DMS114 treated with DMSO at 0.1 percent for 48 hours (cell line): ENCODE results near the gene SMC6.

Experiments
- DNase-seq: peaks from one replicate; lab custom pipeline; 2025; ENCODE audit not compliant: unreplicated experiment; lab: John Stamatoyannopoulos, UW

SMC6 gene

GRCh38 chr2:17719562-17720371 lies 33.8 kb downstream of the SMC6 start:
- peak; percentile 13 for DNase-seq

GRCh38 chr2:17718689-17719088 lies 34.9 kb downstream of the SMC6 start:
- no peak for DNase-seq

GRCh38 chr2:17717666-17718065 lies 35.9 kb downstream of the SMC6 start:
- DNase-seq: no peak

- DNase-seq: no peak
Measured at GRCh38 chr2:17713291-17713690, 40.3 kb downstream of the SMC6 start.

GRCh38 chr2:17710547-17711248 lies 42.9 kb downstream of the SMC6 start:
- DNase-seq: no peak

- DNase-seq: no peak
Measured at GRCh38 chr2:17709897-17710296, 43.7 kb downstream of the SMC6 start.

- DNase-seq: no peak
Measured at GRCh38 chr2:17708501-17708900, 45.1 kb downstream of the SMC6 start.

GRCh38 chr2:17706845-17707244 lies 46.8 kb downstream of the SMC6 start:
- DNase-seq: no peak

- DNase-seq: no peak
Measured at GRCh38 chr2:17690776-17691175, 62.8 kb downstream of the SMC6 start.

- DNase-seq: no peak
Measured at GRCh38 chr2:17689010-17689409, 64.6 kb downstream of the SMC6 start.

GRCh38 chr2:17688600-17688999 lies 65.0 kb downstream of the SMC6 start:
- DNase-seq: no peak

GRCh38 chr2:17683981-17684380 lies 69.6 kb downstream of the SMC6 start:
- no peak for DNase-seq

- no peak for DNase-seq
Measured at GRCh38 chr2:17682098-17682857, 71.3 kb downstream of the SMC6 start.

GRCh38 chr2:17680119-17680518 lies 73.5 kb downstream of the SMC6 start:
- no peak for DNase-seq

- DNase-seq: no peak
Measured at GRCh38 chr2:17674817-17675216, 78.8 kb downstream of the SMC6 start.

- no peak for DNase-seq
Measured at GRCh38 chr2:17672583-17673317, 80.9 kb downstream of the SMC6 start.

- DNase-seq: no peak
Measured at GRCh38 chr2:17667898-17668297, 85.7 kb downstream of the SMC6 start.

- no peak for DNase-seq
Measured at GRCh38 chr2:17664534-17664933, 89.1 kb downstream of the SMC6 start.

GRCh38 chr2:17662723-17663122 lies 90.9 kb downstream of the SMC6 start:
- DNase-seq: no peak

- no peak for DNase-seq
Measured at GRCh38 chr2:17661460-17661859, 92.2 kb downstream of the SMC6 start.

- DNase-seq: no peak
Measured at GRCh38 chr2:17660219-17660618, 93.4 kb downstream of the SMC6 start.
